Liver (tissue), 3 donors: ENCODE data around the gene KRTAP5-2.

ENCODE experiments used
- GABPA ChIP-seq, 2 donors: IDR thresholded peaks in 1 of 2; conservative IDR thresholded peaks in 1 of 2; 2 replicates each; pipeline ENCODE4 v1.6.1; 2016; ENCODE audit warnings: antibody characterized with exemption in 2 of 2, mild to moderate bottlenecking in 1 of 2, moderate library complexity in 1 of 2
- HNF4G ChIP-seq: IDR thresholded peaks from 2 replicates; pipeline ENCODE4 v1.6.1; 2016; ENCODE audit warnings: antibody characterized with exemption
- JUND ChIP-seq, 2 donors: IDR thresholded peaks; 2 replicates each; pipeline ENCODE4 v1.6.1; 2016; ENCODE audit warnings: antibody characterized with exemption in 2 of 2
- RAD21 ChIP-seq, 2 donors: IDR thresholded peaks; 2 replicates each; pipeline ENCODE4 v1.6.1; 2016; ENCODE audit warnings: antibody characterized with exemption in 2 of 2, mild to moderate bottlenecking in 2 of 2
- REST ChIP-seq: IDR thresholded peaks from 2 replicates; pipeline ENCODE4 v1.6.1; 2016; ENCODE audit warnings: antibody characterized with exemption, mild to moderate bottlenecking
- RXRA ChIP-seq, 2 donors: IDR thresholded peaks; 2 replicates each; pipeline ENCODE4 v1.6.1; 2017 to 2018; ENCODE audit warnings: antibody characterized with exemption in 2 of 2, mild to moderate bottlenecking in 1 of 2
- SP1 ChIP-seq: IDR thresholded peaks from 2 replicates; pipeline ENCODE4 v1.6.1; 2018; ENCODE audit warnings: antibody characterized with exemption, mild to moderate bottlenecking
- TAF1 ChIP-seq: conservative IDR thresholded peaks from 2 replicates; pipeline ENCODE4 v1.6.1; 2016; ENCODE audit warnings: antibody characterized with exemption, mild to moderate bottlenecking
- YY1 ChIP-seq: IDR thresholded peaks from 2 replicates; pipeline ENCODE4 v1.6.1; 2016; ENCODE audit warnings: antibody characterized with exemption, mild to moderate bottlenecking
- TF ChIP-seq, protein P1 (sequence below): fragments of 150-350 bp; IDR thresholded peaks from 2 replicates; pipeline ENCODE4 v1.5.1; 2017; ENCODE audit warnings: improper control_type of control experiment, low read depth, low read length; ENCODE audit not compliant: missing input control
- TF ChIP-seq, protein P2 (sequence below): IDR thresholded peaks from 2 replicates; pipeline ENCODE4 v1.6.1; 2016; ENCODE audit warnings: antibody characterized with exemption
- donor health status: healthy.
- donor health status: healthy.

DNA sequence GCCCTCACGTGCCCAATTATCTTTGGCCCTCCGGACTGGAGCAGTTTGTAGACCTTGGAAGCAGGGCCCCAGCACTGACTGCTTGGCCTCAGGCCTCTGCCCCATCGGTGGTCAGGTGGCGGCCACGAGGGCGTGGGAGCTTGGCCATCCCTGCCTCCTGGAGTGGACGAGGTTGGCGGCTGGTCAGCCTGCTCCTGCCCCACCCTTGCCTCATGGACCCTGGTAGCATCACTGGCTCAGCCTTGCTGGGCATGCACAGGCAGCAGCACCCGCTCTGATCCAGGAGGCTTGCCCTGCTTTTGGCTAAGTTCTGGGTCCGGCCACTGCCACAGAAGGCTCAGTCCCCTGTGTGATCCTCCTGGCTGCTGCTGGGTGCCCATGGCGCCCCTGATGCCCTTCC lies 6.1 kb upstream of the KRTAP5-2 start:
- TF ChIP-seq, protein P1, sequence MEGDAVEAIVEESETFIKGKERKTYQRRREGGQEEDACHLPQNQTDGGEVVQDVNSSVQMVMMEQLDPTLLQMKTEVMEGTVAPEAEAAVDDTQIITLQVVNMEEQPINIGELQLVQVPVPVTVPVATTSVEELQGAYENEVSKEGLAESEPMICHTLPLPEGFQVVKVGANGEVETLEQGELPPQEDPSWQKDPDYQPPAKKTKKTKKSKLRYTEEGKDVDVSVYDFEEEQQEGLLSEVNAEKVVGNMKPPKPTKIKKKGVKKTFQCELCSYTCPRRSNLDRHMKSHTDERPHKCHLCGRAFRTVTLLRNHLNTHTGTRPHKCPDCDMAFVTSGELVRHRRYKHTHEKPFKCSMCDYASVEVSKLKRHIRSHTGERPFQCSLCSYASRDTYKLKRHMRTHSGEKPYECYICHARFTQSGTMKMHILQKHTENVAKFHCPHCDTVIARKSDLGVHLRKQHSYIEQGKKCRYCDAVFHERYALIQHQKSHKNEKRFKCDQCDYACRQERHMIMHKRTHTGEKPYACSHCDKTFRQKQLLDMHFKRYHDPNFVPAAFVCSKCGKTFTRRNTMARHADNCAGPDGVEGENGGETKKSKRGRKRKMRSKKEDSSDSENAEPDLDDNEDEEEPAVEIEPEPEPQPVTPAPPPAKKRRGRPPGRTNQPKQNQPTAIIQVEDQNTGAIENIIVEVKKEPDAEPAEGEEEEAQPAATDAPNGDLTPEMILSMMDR = no peak
- TF ChIP-seq, protein P2, sequence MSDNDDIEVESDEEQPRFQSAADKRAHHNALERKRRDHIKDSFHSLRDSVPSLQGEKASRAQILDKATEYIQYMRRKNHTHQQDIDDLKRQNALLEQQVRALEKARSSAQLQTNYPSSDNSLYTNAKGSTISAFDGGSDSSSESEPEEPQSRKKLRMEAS = no peak
- TF ChIP-seq REST (no peak), SP1 (no peak), JUND (IDR thresholded peaks at IDR 0.05) (no peak), YY1 (no peak), RAD21 (IDR thresholded peaks at IDR 0.05) (no peak), TAF1 (no peak), GABPA (IDR thresholded peaks at IDR 0.05 in 1 of 2, conservative IDR thresholded peaks at IDR 0.05 in 1 of 2) (no peak), HNF4G (no peak), RXRA (IDR thresholded peaks at IDR 0.05) (no peak)
